ENCODE results near the gene ADCY1. TPM values are rescaled to one million over a fixed set of nuclear protein-coding genes. Genes with fewer than 3 reads are reported as not detected.

ADCY1 gene
- total and polyA plus RNA-seq, 3 donors from 2014 or later = 6.6 to 14.1 (median 13.7) TPM

- no peak for DNase-seq
- intact Hi-C loops (cut with DNase I; ENCODE audit: low total_unique reads) = no loop called here
- Histone ChIP-seq H3K36me3 (ENCODE audit: low read depth, missing control alignments) (no peaks in the 10 kb centered on the region), H3K4me3 (no peak overlapping the region), H3K27me3 (no peaks in the 10 kb centered on the region), H3K9me3 (no peaks in the 10 kb centered on the region), H3K27ac (no peak overlapping the region), H3K4me1 (no peaks in the 10 kb centered on the region)
- TF ChIP-seq POLR2A (IDR thresholded peaks at IDR 0.05) = no peak
- WGBS, 2 donors = 97 to 100% methylated on average over 4 to 5 of the region's 5 CpGs
Measured at GRCh38 chr7:45702751-45703150, 128.6 kb downstream of the ADCY1 start.

GRCh38 chr7:45703373-45703821 lies 129.2 kb downstream of the ADCY1 start:
- H3K4me1 ChIP-seq = no peaks in the 10 kb centered on the region
- no peak for DNase-seq
- no peaks in the 10 kb centered on the region for H3K27me3 ChIP-seq
- no peak overlapping the region for H3K4me3 ChIP-seq
- WGBS, 2 donors = 90 to 95% methylated on average over 4 to 20 of the region's 20 CpGs
- TF ChIP-seq POLR2A (IDR thresholded peaks at IDR 0.05) = no peak
- TF ChIP-seq CTCF (IDR thresholded peaks at IDR 0.05) = no peak
- intact Hi-C loops (cut with DNase I; ENCODE audit: low total_unique reads) = no loop called here
- H3K27ac ChIP-seq = no peak overlapping the region
- no peaks in the 10 kb centered on the region for H3K9me3 ChIP-seq
- H3K36me3 ChIP-seq (ENCODE audit: low read depth, missing control alignments) = no peaks in the 10 kb centered on the region

GRCh38 chr7:45703911-45704682 lies 129.9 kb downstream of the ADCY1 start:
- H3K4me1 ChIP-seq = no peaks in the 10 kb centered on the region

GRCh38 chr7:45704683-45705016 lies 130.5 kb downstream of the ADCY1 start:
- 74 to 75% methylated on average over 3 of the region's 3 CpGs for WGBS, 2 donors
- H3K9me3 ChIP-seq = no peaks in the 10 kb centered on the region
- TF ChIP-seq POLR2A (IDR thresholded peaks at IDR 0.05) (no peak), CTCF (IDR thresholded peaks at IDR 0.05) (no peak)
- no peak overlapping the region for H3K27ac ChIP-seq
- H3K36me3 ChIP-seq (ENCODE audit: low read depth, missing control alignments) = no peaks in the 10 kb centered on the region
- H3K4me1 ChIP-seq = no peaks in the 10 kb centered on the region
- H3K27me3 ChIP-seq = no peaks in the 10 kb centered on the region
- peak; percentile 2 for DNase-seq
- no peak overlapping the region for H3K4me3 ChIP-seq
- intact Hi-C loops (cut with DNase I; ENCODE audit: low total_unique reads) = no loop called here

More at GRCh38 chr7:45703911-45704682, 129.9 kb downstream of the ADCY1 start:
- DNase-seq = peak; percentile 6
- 88 to 95% methylated on average over 9 to 12 of the region's 13 CpGs for WGBS, 2 donors
- H3K4me3 ChIP-seq = no peak overlapping the region
- H3K9me3 ChIP-seq = no peaks in the 10 kb centered on the region
- H3K27me3 ChIP-seq = no peaks in the 10 kb centered on the region
- intact Hi-C loops (cut with DNase I; ENCODE audit: low total_unique reads) = no loop called here
- TF ChIP-seq CTCF (IDR thresholded peaks at IDR 0.05) (no peak), POLR2A (IDR thresholded peaks at IDR 0.05) (no peak)
- no peaks in the 10 kb centered on the region for H3K36me3 ChIP-seq (ENCODE audit: low read depth, missing control alignments)
- H3K27ac ChIP-seq = no peak overlapping the region

- WGBS, 2 donors = 92 to 93% methylated on average over 14 of the region's 14 CpGs
- no peaks in the 10 kb centered on the region for H3K4me1 ChIP-seq
- no peaks in the 10 kb centered on the region for H3K9me3 ChIP-seq
- intact Hi-C loops (cut with DNase I; ENCODE audit: low total_unique reads) = no loop called here
- H3K36me3 ChIP-seq (ENCODE audit: low read depth, missing control alignments) = no peaks in the 10 kb centered on the region
- H3K27me3 ChIP-seq = no peaks in the 10 kb centered on the region
- H3K4me3 ChIP-seq = no peak overlapping the region
- DNase-seq = peak; percentile 7
- H3K27ac ChIP-seq = no peak overlapping the region
- TF ChIP-seq POLR2A (IDR thresholded peaks at IDR 0.05) (no peak), CTCF (IDR thresholded peaks at IDR 0.05) (no peak)
Measured at GRCh38 chr7:45708046-45708950, 134.1 kb downstream of the ADCY1 start.
